Measurements from ENCODE around the gene DNAH6.

The DNAH6 gene

GRCh38 chr2:84727315-84727714 lies 211.0 kb downstream of the DNAH6 start:
- Histone ChIP-seq H3K4me1 (ENCODE audit: control insufficient read depth, low read depth, low read length) (no peaks in the 10 kb centered on the region), H2BK120ac (ENCODE audit: low read depth, low read length) (no peak overlapping the region)

DNA sequence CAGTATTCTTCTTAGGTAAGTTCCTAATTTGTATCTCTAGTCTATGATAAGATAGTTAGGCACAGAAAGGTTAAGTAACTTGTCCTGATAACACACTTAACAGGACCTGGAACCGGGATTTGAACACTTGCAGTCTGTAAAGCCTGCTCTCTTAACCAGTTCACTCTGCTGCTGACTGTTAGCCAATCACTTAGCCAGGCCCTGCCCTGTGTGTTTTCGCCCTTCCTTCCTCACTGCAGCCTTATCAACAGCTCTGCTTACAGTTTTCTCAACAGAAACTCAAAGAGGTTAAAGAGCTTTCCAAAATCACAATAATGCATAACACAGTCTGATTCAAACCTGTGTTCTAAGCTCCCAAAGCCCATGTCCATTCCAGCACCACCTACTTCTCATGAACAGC lies 212.9 kb downstream of the DNAH6 start:
- H2BK15ac ChIP-seq (replicated peaks; ENCODE audit: low read depth) = no peak overlapping the region
- H3K36me3 ChIP-seq (ENCODE audit: control insufficient read depth, insufficient read depth, low read length) = no peaks in the 10 kb centered on the region
- no peak overlapping the region for H3K18ac ChIP-seq (ENCODE audit: low read length)
- H4K5ac ChIP-seq (ENCODE audit: low read length) = no peak overlapping the region
- no peaks in the 10 kb centered on the region for H3K79me2 ChIP-seq (ENCODE audit: control insufficient read depth, insufficient read depth, low read length)
- no peaks in the 10 kb centered on the region for H3K79me1 ChIP-seq (ENCODE audit: low read length)
- no peak overlapping the region for H3K4me3 ChIP-seq (ENCODE audit: low read length)
- H2BK120ac ChIP-seq (ENCODE audit: low read depth, low read length) = no peak overlapping the region
- no peak for DNase-seq
- H4K8ac ChIP-seq (ENCODE audit: low read depth, low read length) = no peak overlapping the region
- no peak overlapping the region for H2BK5ac ChIP-seq (ENCODE audit: low read length)
- no peaks in the 10 kb centered on the region for H3K27me3 ChIP-seq (ENCODE audit: insufficient read depth, low read length, poor library complexity)
- H3K4me2 ChIP-seq (ENCODE audit: low read length) = no peak overlapping the region
- H2AK5ac ChIP-seq (ENCODE audit: low read length) = no peak overlapping the region
- WGBS (ENCODE audit: extremely low coverage, insufficient coverage, low lambda C conversion rate) = no CpG with 5 or more reads among the region's 2 CpGs
- H3K23ac ChIP-seq (ENCODE audit: low read length) = no peak overlapping the region
- no peak overlapping the region for H3K4ac ChIP-seq (ENCODE audit: low read depth, low read length)
- H3K27ac ChIP-seq (ENCODE audit: low read depth, low read length) = no peak overlapping the region
- H3K4me1 ChIP-seq (ENCODE audit: control insufficient read depth, low read depth, low read length) = no peaks in the 10 kb centered on the region
- no peak overlapping the region for H3K56ac ChIP-seq (ENCODE audit: low read length)
- no peak overlapping the region for H3K9ac ChIP-seq (ENCODE audit: low read length)

More at GRCh38 chr2:84727315-84727714, 211.0 kb downstream of the DNAH6 start:
- Histone ChIP-seq H3K27me3 (ENCODE audit: insufficient read depth, low read length, poor library complexity) (no peaks in the 10 kb centered on the region), H3K56ac (ENCODE audit: low read length) (no peak overlapping the region), H2BK15ac (replicated peaks; ENCODE audit: low read depth) (no peak overlapping the region), H3K27ac (ENCODE audit: low read depth, low read length) (no peak overlapping the region), H3K23ac (ENCODE audit: low read length) (no peak overlapping the region), H4K5ac (ENCODE audit: low read length) (no peak overlapping the region), H3K36me3 (ENCODE audit: control insufficient read depth, insufficient read depth, low read length) (no peaks in the 10 kb centered on the region), H3K79me2 (ENCODE audit: control insufficient read depth, insufficient read depth, low read length) (no peaks in the 10 kb centered on the region), H3K79me1 (ENCODE audit: low read length) (no peaks in the 10 kb centered on the region), H3K4me2 (ENCODE audit: low read length) (no peak overlapping the region), H3K9ac (ENCODE audit: low read length) (no peak overlapping the region), H3K4ac (ENCODE audit: low read depth, low read length) (no peak overlapping the region), H2BK5ac (ENCODE audit: low read length) (no peak overlapping the region), H4K8ac (ENCODE audit: low read depth, low read length) (no peak overlapping the region), H2AK5ac (ENCODE audit: low read length) (no peak overlapping the region), H3K18ac (ENCODE audit: low read length) (no peak overlapping the region), H3K4me3 (ENCODE audit: low read length) (no peak overlapping the region)
- WGBS (ENCODE audit: extremely low coverage, insufficient coverage, low lambda C conversion rate) = no CpG with 5 or more reads among the region's 1 CpG
- no peak for DNase-seq

GRCh38 chr2:84731185-84731584 lies 214.9 kb downstream of the DNAH6 start:
- Histone ChIP-seq H3K27ac (ENCODE audit: low read depth, low read length) (no peak overlapping the region), H3K4me3 (ENCODE audit: low read length) (no peak overlapping the region), H2BK5ac (ENCODE audit: low read length) (no peak overlapping the region), H3K23ac (ENCODE audit: low read length) (no peak overlapping the region), H4K5ac (ENCODE audit: low read length) (no peak overlapping the region), H3K36me3 (ENCODE audit: control insufficient read depth, insufficient read depth, low read length) (no peaks in the 10 kb centered on the region), H3K4ac (ENCODE audit: low read depth, low read length) (no peak overlapping the region), H4K8ac (ENCODE audit: low read depth, low read length) (no peak overlapping the region), H2BK120ac (ENCODE audit: low read depth, low read length) (no peak overlapping the region), H3K4me1 (ENCODE audit: control insufficient read depth, low read depth, low read length) (no peaks in the 10 kb centered on the region), H3K4me2 (ENCODE audit: low read length) (no peak overlapping the region), H3K79me2 (ENCODE audit: control insufficient read depth, insufficient read depth, low read length) (no peaks in the 10 kb centered on the region), H3K9ac (ENCODE audit: low read length) (no peak overlapping the region), H3K27me3 (ENCODE audit: insufficient read depth, low read length, poor library complexity) (no peaks in the 10 kb centered on the region), H3K18ac (ENCODE audit: low read length) (no peak overlapping the region), H3K79me1 (ENCODE audit: low read length) (no peaks in the 10 kb centered on the region), H3K56ac (ENCODE audit: low read length) (no peak overlapping the region), H2AK5ac (ENCODE audit: low read length) (no peak overlapping the region), H2BK15ac (replicated peaks; ENCODE audit: low read depth) (no peak overlapping the region)
- WGBS (ENCODE audit: extremely low coverage, insufficient coverage, low lambda C conversion rate) = no CpG with 5 or more reads among the region's 3 CpGs
- no peak for DNase-seq

DNA sequence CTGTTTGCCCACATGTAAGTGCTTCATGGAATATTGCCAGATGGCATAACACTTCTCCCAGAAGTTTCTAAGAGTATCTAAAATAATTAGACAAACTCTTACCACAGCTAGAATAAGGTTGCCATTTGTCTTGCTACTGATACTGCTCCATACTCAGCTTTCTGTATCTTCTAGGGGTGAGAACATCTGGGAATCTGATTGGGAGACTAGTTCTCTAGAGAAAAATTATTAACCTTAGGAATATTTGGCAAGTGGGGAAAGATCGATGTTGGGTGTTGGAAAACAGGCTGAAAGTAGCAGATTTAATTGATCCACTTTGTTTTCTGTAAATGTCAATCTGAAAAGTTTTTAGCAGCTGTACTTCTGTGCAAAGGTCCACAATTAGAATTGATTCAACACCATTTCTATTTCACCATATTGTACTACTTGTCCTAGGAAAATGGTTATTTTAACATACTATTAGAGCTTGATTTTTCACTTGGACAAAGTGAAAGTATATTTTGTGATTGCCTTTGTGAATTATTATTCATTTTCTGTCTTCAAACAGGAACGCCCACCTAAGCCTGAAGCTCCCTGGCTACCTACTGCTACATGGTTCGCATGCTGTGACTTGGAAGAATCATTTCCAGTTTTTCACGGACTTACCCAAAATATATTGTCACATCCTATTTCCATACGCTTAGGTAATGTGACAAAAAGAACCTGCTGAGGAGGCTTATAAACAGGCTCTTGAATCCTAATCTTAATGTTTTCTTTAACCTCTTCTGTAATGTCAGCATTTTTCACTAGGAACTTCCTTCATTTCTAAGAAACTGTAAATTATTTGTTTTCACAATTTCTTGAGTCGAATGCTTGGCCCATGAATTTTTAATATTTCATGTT lies 216.8 kb downstream of the DNAH6 start:
- H3K79me2 ChIP-seq (ENCODE audit: control insufficient read depth, insufficient read depth, low read length) = no peaks in the 10 kb centered on the region
- H3K4ac ChIP-seq (ENCODE audit: low read depth, low read length) = no peak overlapping the region
- no peak overlapping the region for H3K56ac ChIP-seq (ENCODE audit: low read length)
- no CpG with 5 or more reads among the region's 6 CpGs for WGBS (ENCODE audit: extremely low coverage, insufficient coverage, low lambda C conversion rate)
- H3K9ac ChIP-seq (ENCODE audit: low read length) = no peak overlapping the region
- no peak overlapping the region for H4K5ac ChIP-seq (ENCODE audit: low read length)
- no peak overlapping the region for H4K8ac ChIP-seq (ENCODE audit: low read depth, low read length)
- no peak overlapping the region for H2AK5ac ChIP-seq (ENCODE audit: low read length)
- no peak for DNase-seq
- H3K27ac ChIP-seq (ENCODE audit: low read depth, low read length) = no peak overlapping the region
- H3K23ac ChIP-seq (ENCODE audit: low read length) = no peak overlapping the region
- H2BK15ac ChIP-seq (replicated peaks; ENCODE audit: low read depth) = no peak overlapping the region
- no peaks in the 10 kb centered on the region for H3K4me1 ChIP-seq (ENCODE audit: control insufficient read depth, low read depth, low read length)
- H3K36me3 ChIP-seq (ENCODE audit: control insufficient read depth, insufficient read depth, low read length) = no peaks in the 10 kb centered on the region
- no peak overlapping the region for H3K4me3 ChIP-seq (ENCODE audit: low read length)
- H3K27me3 ChIP-seq (ENCODE audit: insufficient read depth, low read length, poor library complexity) = no peaks in the 10 kb centered on the region
- no peak overlapping the region for H3K18ac ChIP-seq (ENCODE audit: low read length)
- H2BK5ac ChIP-seq (ENCODE audit: low read length) = no peak overlapping the region
- H3K79me1 ChIP-seq (ENCODE audit: low read length) = no peaks in the 10 kb centered on the region
- no peak overlapping the region for H3K4me2 ChIP-seq (ENCODE audit: low read length)
- H2BK120ac ChIP-seq (ENCODE audit: low read depth, low read length) = no peak overlapping the region

DNA sequence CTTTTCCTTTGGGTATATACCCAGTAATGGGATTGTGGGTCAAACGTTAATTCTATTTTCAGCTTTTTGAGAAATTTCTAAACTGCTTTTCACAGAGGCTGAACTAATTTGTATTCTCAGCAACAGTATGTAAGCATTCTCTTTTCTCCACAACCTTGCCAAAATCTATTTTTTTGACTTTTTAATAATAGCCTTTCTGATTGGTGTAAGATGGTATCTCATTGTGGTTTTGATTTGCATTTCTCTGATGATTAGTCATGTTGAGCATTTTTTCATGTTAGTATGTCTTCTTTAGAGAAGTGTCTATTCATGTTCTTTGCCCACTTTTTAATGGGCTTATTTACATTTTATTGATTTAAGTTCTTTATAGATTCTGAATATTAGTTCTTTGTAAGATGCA lies 219.1 kb downstream of the DNAH6 start:
- H2BK5ac ChIP-seq (ENCODE audit: low read length) = no peak overlapping the region
- no peak overlapping the region for H2AK5ac ChIP-seq (ENCODE audit: low read length)
- no peak overlapping the region for H3K4ac ChIP-seq (ENCODE audit: low read depth, low read length)
- no peaks in the 10 kb centered on the region for H3K79me1 ChIP-seq (ENCODE audit: low read length)
- H3K4me2 ChIP-seq (ENCODE audit: low read length) = no peak overlapping the region
- no peaks in the 10 kb centered on the region for H3K27me3 ChIP-seq (ENCODE audit: insufficient read depth, low read length, poor library complexity)
- H3K36me3 ChIP-seq (ENCODE audit: control insufficient read depth, insufficient read depth, low read length) = no peaks in the 10 kb centered on the region
- no peak for DNase-seq
- H4K5ac ChIP-seq (ENCODE audit: low read length) = no peak overlapping the region
- H3K9ac ChIP-seq (ENCODE audit: low read length) = no peak overlapping the region
- no peak overlapping the region for H3K4me3 ChIP-seq (ENCODE audit: low read length)
- no CpG with 5 or more reads among the region's 1 CpG for WGBS (ENCODE audit: extremely low coverage, insufficient coverage, low lambda C conversion rate)
- H3K23ac ChIP-seq (ENCODE audit: low read length) = no peak overlapping the region
- H3K79me2 ChIP-seq (ENCODE audit: control insufficient read depth, insufficient read depth, low read length) = no peaks in the 10 kb centered on the region
- no peak overlapping the region for H4K8ac ChIP-seq (ENCODE audit: low read depth, low read length)
- H2BK15ac ChIP-seq (replicated peaks; ENCODE audit: low read depth) = no peak overlapping the region
- no peak overlapping the region for H3K18ac ChIP-seq (ENCODE audit: low read length)
- no peak overlapping the region for H2BK120ac ChIP-seq (ENCODE audit: low read depth, low read length)
- H3K56ac ChIP-seq (ENCODE audit: low read length) = no peak overlapping the region
- no peak overlapping the region for H3K27ac ChIP-seq (ENCODE audit: low read depth, low read length)
- H3K4me1 ChIP-seq (ENCODE audit: control insufficient read depth, low read depth, low read length) = no peaks in the 10 kb centered on the region
